Measurements from ENCODE around the gene SLC39A11.

SLC39A11 gene

GRCh38 chr17:72920513-72920912, 172.0 kb downstream of the SLC39A11 start:
- no peak overlapping the region for H3K27ac ChIP-seq (ENCODE audit: low read depth, low read length)
- peaks cover 0 to 5% (median 0%) of the 10 kb centered on the region in 5 donors for H3K9me3 ChIP-seq (ENCODE audit: control insufficient read depth in 5 of 5, low read length in 5 of 5)
- no peak overlapping the region for H3K4me3 ChIP-seq (ENCODE audit: low read depth in 1 of 5, low read length in 5 of 5)
- H3K27me3 ChIP-seq (ENCODE audit: control insufficient read depth in 5 of 5, insufficient read depth in 4 of 5, low read length in 5 of 5), result no peaks in the 10 kb centered on the region
- peaks cover 0 to 9% (median 0%) of the 10 kb centered on the region in 5 donors for H3K36me3 ChIP-seq (ENCODE audit: control insufficient read depth in 5 of 5, insufficient read depth in 5 of 5, low read length in 5 of 5)
- peaks cover 0 to 3% (median 0%) of the 10 kb centered on the region in 5 donors for H3K4me1 ChIP-seq (ENCODE audit: control insufficient read depth in 5 of 5, insufficient read depth in 5 of 5, low read length in 5 of 5)
- H3K9ac ChIP-seq (ENCODE audit: low read length in 5 of 5), result no peak overlapping the region

DNA sequence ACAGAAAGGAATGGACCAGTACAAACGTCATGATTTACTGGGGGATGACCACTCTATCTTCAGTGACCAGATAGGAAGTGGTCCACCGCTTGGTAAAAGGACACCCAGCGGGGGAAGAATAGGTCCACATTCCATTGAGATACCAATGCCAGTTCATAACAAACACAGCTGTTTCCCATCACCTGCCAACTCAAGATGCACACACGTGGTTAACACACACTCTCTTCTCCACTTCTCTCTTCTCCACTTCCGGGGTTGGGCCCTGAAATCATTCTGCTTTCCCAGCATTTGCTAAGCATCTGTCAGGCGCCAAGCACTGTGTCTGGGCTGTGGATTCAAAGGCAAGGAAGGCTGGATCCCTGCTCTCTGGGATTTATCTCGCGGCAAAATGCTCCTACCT, 175.5 kb downstream of the SLC39A11 start:
- H3K36me3 ChIP-seq (ENCODE audit: control insufficient read depth in 5 of 5, insufficient read depth in 5 of 5, low read length in 5 of 5), result peaks cover 0 to 6% (median 0%) of the 10 kb centered on the region in 5 donors
- H3K27ac ChIP-seq (ENCODE audit: low read depth, low read length), result no peak overlapping the region
- H3K27me3 ChIP-seq (ENCODE audit: control insufficient read depth in 5 of 5, insufficient read depth in 4 of 5, low read length in 5 of 5), result no peaks in the 10 kb centered on the region
- H3K4me3 ChIP-seq (ENCODE audit: low read depth in 1 of 5, low read length in 5 of 5), result no peak overlapping the region
- no peak overlapping the region for H3K9ac ChIP-seq (ENCODE audit: low read length in 5 of 5)
- H3K9me3 ChIP-seq (ENCODE audit: control insufficient read depth in 5 of 5, low read length in 5 of 5), result peaks cover 0 to 5% (median 0%) of the 10 kb centered on the region in 5 donors
- peaks cover 0 to 3% (median 0%) of the 10 kb centered on the region in 5 donors for H3K4me1 ChIP-seq (ENCODE audit: control insufficient read depth in 5 of 5, insufficient read depth in 5 of 5, low read length in 5 of 5)

- Histone ChIP-seq H3K9me3 (ENCODE audit: control insufficient read depth in 5 of 5, low read length in 5 of 5) (peaks cover 0 to 5% (median 0%) of the 10 kb centered on the region in 5 donors), H3K36me3 (ENCODE audit: control insufficient read depth in 5 of 5, insufficient read depth in 5 of 5, low read length in 5 of 5) (peaks cover 0 to 6% (median 0%) of the 10 kb centered on the region in 5 donors), H3K27ac (ENCODE audit: low read depth, low read length) (no peak overlapping the region), H3K4me1 (ENCODE audit: control insufficient read depth in 5 of 5, insufficient read depth in 5 of 5, low read length in 5 of 5) (peaks cover 0 to 3% (median 0%) of the 10 kb centered on the region in 5 donors), H3K27me3 (ENCODE audit: control insufficient read depth in 5 of 5, insufficient read depth in 4 of 5, low read length in 5 of 5) (no peaks in the 10 kb centered on the region), H3K9ac (ENCODE audit: low read length in 5 of 5) (no peak overlapping the region), H3K4me3 (ENCODE audit: low read depth in 1 of 5, low read length in 5 of 5) (no peak overlapping the region)
Measured at GRCh38 chr17:72915625-72916081, 176.8 kb downstream of the SLC39A11 start.

DNA sequence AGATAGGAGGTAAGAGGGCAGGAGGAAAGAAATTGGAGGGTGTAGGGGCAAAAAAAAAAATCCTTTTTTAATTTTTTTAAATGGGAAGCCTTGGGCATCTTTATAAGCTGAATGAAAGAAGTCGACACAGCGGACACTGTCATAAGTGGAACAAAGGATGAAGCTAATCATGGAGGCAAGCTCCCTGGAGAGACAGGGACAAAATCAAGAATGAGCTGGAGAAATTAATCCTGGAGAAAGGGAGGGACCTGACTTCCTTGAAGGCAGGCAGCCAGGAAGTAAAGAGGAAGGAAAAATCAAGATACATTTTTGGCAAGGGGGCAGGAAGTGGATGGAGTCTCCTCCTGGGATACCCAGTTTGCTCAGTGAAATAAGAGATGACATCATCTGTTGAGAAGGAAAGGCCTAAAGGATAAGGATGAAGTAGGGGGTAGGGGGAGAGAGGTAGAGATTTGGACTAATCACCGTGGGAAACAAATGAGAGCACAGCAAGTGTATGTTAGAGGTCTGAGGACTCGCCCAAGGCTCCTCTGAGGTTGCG, 179.3 kb downstream of the SLC39A11 start:
- H3K36me3 ChIP-seq (ENCODE audit: control insufficient read depth in 5 of 5, insufficient read depth in 5 of 5, low read length in 5 of 5), result peaks cover 4 to 18% (median 5%) of the 10 kb centered on the region in 5 donors
- peaks cover 0 to 5% (median 0%) of the 10 kb centered on the region in 5 donors for H3K9me3 ChIP-seq (ENCODE audit: control insufficient read depth in 5 of 5, low read length in 5 of 5)
- no peak overlapping the region for H3K27ac ChIP-seq (ENCODE audit: low read depth, low read length)
- H3K27me3 ChIP-seq (ENCODE audit: control insufficient read depth in 5 of 5, insufficient read depth in 4 of 5, low read length in 5 of 5), result no peaks in the 10 kb centered on the region
- H3K4me1 ChIP-seq (ENCODE audit: control insufficient read depth in 5 of 5, insufficient read depth in 5 of 5, low read length in 5 of 5), result peaks cover 0 to 3% (median 0%) of the 10 kb centered on the region in 5 donors
- H3K9ac ChIP-seq (ENCODE audit: low read length in 5 of 5), result no peak overlapping the region
- H3K4me3 ChIP-seq (ENCODE audit: low read depth in 1 of 5, low read length in 5 of 5), result no peak overlapping the region

DNA sequence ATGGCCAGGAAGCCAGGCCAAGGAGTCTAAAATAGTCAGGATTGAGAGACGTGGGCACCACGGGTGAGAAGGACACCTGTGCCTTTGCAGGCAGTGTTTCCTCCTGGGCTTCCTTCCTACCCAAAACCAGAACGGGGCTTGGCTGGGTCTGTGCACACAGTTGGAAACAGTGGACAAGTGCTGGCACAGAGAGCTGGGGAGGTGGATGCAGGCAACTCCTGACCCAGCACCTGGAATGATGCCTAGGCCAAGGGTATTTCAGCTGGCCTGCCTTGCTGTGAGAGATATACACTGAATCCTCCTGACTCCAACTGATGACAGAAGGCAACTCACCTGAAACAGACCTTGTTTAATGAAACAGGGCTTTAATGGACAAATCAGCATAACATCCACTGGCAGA, 186.2 kb downstream of the SLC39A11 start:
- Histone ChIP-seq H3K4me3 (ENCODE audit: low read depth in 1 of 5, low read length in 5 of 5) (no peak overlapping the region), H3K27ac (ENCODE audit: low read depth, low read length) (no peak overlapping the region), H3K4me1 (ENCODE audit: control insufficient read depth in 5 of 5, insufficient read depth in 5 of 5, low read length in 5 of 5) (peaks cover 0 to 5% (median 0%) of the 10 kb centered on the region in 5 donors), H3K27me3 (ENCODE audit: control insufficient read depth in 5 of 5, insufficient read depth in 4 of 5, low read length in 5 of 5) (no peaks in the 10 kb centered on the region), H3K36me3 (ENCODE audit: control insufficient read depth in 5 of 5, insufficient read depth in 5 of 5, low read length in 5 of 5) (peaks cover 4 to 18% (median 10%) of the 10 kb centered on the region in 5 donors), H3K9me3 (ENCODE audit: control insufficient read depth in 5 of 5, low read length in 5 of 5) (no peaks in the 10 kb centered on the region), H3K9ac (ENCODE audit: low read length in 5 of 5) (no peak overlapping the region)

DNA sequence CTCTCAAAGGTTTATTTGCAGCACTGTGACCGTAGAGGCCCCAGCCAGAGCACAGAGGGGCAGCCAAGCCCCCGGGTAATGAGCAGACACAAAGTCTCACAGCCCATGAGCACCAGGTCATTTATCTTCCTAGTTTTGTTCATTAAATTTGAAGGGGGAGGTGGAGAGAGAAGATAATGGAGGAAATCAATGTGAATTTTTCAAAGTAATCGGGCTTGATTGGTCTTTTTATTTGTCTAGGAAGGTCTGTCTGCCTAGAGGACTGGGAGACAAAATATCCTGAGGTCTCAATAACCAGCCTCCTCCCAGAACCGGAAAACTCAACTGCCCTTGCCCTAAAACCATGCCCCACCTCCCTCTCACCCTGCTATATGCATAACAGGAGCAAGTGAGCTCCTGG, 189.0 kb downstream of the SLC39A11 start:
- Histone ChIP-seq H3K4me1 (ENCODE audit: control insufficient read depth in 5 of 5, insufficient read depth in 5 of 5, low read length in 5 of 5) (peaks cover 0 to 5% (median 0%) of the 10 kb centered on the region in 5 donors), H3K4me3 (ENCODE audit: low read depth in 1 of 5, low read length in 5 of 5) (no peak overlapping the region), H3K27me3 (ENCODE audit: control insufficient read depth in 5 of 5, insufficient read depth in 4 of 5, low read length in 5 of 5) (no peaks in the 10 kb centered on the region), H3K36me3 (ENCODE audit: control insufficient read depth in 5 of 5, insufficient read depth in 5 of 5, low read length in 5 of 5) (peaks cover 0 to 9% (median 4%) of the 10 kb centered on the region in 5 donors), H3K9ac (ENCODE audit: low read length in 5 of 5) (no peak overlapping the region), H3K9me3 (ENCODE audit: control insufficient read depth in 5 of 5, low read length in 5 of 5) (no peaks in the 10 kb centered on the region), H3K27ac (ENCODE audit: low read depth, low read length) (no peak overlapping the region)

DNA sequence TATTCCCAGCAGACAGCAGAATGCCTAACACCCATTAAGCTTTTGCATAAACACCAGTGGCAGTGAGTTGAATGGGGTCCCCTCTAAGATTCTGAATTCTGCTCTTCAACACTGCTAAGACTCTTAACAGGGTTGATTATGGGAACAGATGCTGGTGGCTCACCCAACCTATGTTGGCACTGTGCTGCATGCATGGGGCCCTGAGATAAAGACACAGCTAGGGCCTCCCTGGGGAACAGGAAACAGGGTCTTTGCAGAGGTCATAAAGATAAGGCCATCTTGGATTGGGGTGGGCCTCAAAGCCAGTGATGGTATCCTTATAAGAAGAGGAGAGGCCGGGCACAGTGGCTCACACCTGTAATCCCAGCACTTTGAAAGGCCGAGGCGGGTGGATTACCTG, 190.8 kb downstream of the SLC39A11 start:
- H3K4me1 ChIP-seq (ENCODE audit: control insufficient read depth in 5 of 5, insufficient read depth in 5 of 5, low read length in 5 of 5), result peaks cover 0 to under 1% (median 0%) of the 10 kb centered on the region in 5 donors
- H3K27ac ChIP-seq (ENCODE audit: low read depth, low read length), result no peak overlapping the region
- H3K9me3 ChIP-seq (ENCODE audit: control insufficient read depth in 5 of 5, low read length in 5 of 5), result no peaks in the 10 kb centered on the region
- no peak overlapping the region for H3K4me3 ChIP-seq (ENCODE audit: low read depth in 1 of 5, low read length in 5 of 5)
- H3K9ac ChIP-seq (ENCODE audit: low read length in 5 of 5), result no peak overlapping the region
- peaks cover 0 to 8% (median 3%) of the 10 kb centered on the region in 5 donors for H3K36me3 ChIP-seq (ENCODE audit: control insufficient read depth in 5 of 5, insufficient read depth in 5 of 5, low read length in 5 of 5)
- H3K27me3 ChIP-seq (ENCODE audit: control insufficient read depth in 5 of 5, insufficient read depth in 4 of 5, low read length in 5 of 5), result no peaks in the 10 kb centered on the region

- Histone ChIP-seq H3K36me3 (ENCODE audit: control insufficient read depth in 5 of 5, insufficient read depth in 5 of 5, low read length in 5 of 5) (peaks cover 0 to 8% (median 3%) of the 10 kb centered on the region in 5 donors), H3K4me3 (ENCODE audit: low read depth in 1 of 5, low read length in 5 of 5) (no peak overlapping the region), H3K27ac (ENCODE audit: low read depth, low read length) (no peak overlapping the region), H3K27me3 (ENCODE audit: control insufficient read depth in 5 of 5, insufficient read depth in 4 of 5, low read length in 5 of 5) (no peaks in the 10 kb centered on the region), H3K9me3 (ENCODE audit: control insufficient read depth in 5 of 5, low read length in 5 of 5) (no peaks in the 10 kb centered on the region), H3K4me1 (ENCODE audit: control insufficient read depth in 5 of 5, insufficient read depth in 5 of 5, low read length in 5 of 5) (no peaks in the 10 kb centered on the region), H3K9ac (ENCODE audit: low read length in 5 of 5) (no peak overlapping the region)
Measured at GRCh38 chr17:72901083-72901482, 191.4 kb downstream of the SLC39A11 start.

DNA sequence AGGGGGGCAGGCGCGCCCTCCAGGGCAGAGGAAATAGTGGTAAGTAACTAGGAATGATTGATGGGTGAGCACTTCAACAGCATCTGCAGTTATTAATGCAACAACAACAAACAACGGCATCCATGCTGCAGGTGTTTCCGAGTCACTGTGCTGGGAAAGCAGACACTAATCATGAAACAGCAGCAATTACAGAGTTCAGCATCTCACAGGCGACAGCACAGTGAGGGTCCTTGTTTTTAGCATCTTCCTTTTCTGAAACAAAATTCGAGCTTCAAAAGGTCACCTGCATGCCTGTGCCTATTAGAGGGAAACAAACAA, 191.9 kb downstream of the SLC39A11 start:
- Histone ChIP-seq H3K9me3 (ENCODE audit: control insufficient read depth in 5 of 5, low read length in 5 of 5) (no peaks in the 10 kb centered on the region), H3K4me3 (ENCODE audit: low read depth in 1 of 5, low read length in 5 of 5) (no peak overlapping the region), H3K36me3 (ENCODE audit: control insufficient read depth in 5 of 5, insufficient read depth in 5 of 5, low read length in 5 of 5) (peaks cover 0 to 8% (median 3%) of the 10 kb centered on the region in 5 donors), H3K27ac (ENCODE audit: low read depth, low read length) (no peak overlapping the region), H3K9ac (ENCODE audit: low read length in 5 of 5) (no peak overlapping the region), H3K27me3 (ENCODE audit: control insufficient read depth in 5 of 5, insufficient read depth in 4 of 5, low read length in 5 of 5) (no peaks in the 10 kb centered on the region), H3K4me1 (ENCODE audit: control insufficient read depth in 5 of 5, insufficient read depth in 5 of 5, low read length in 5 of 5) (no peaks in the 10 kb centered on the region)

DNA sequence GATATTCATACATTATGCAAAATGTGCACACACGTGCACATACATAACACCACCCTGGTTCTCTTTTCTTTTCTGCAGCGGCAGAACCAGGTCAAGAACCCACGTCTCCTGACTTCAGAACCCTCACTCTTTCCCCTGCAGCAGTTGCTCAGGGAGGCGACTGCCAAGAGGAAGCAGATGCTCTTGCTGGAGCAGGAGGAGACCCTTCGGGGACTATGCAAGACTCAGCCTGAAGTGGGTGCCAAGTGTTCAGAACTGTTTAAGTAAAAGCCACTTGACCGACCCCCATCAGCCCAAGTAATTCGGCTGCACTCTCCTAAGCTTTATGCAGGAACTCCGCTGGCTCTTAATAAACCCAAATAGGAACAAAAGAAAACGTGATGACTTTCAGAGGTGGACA, 193.8 kb downstream of the SLC39A11 start:
- H3K9ac ChIP-seq (ENCODE audit: low read length in 5 of 5), result no peak overlapping the region
- H3K9me3 ChIP-seq (ENCODE audit: control insufficient read depth in 5 of 5, low read length in 5 of 5), result no peaks in the 10 kb centered on the region
- no peak overlapping the region for H3K27ac ChIP-seq (ENCODE audit: low read depth, low read length)
- H3K4me3 ChIP-seq (ENCODE audit: low read depth in 1 of 5, low read length in 5 of 5), result no peak overlapping the region
- no peaks in the 10 kb centered on the region for H3K27me3 ChIP-seq (ENCODE audit: control insufficient read depth in 5 of 5, insufficient read depth in 4 of 5, low read length in 5 of 5)
- H3K36me3 ChIP-seq (ENCODE audit: control insufficient read depth in 5 of 5, insufficient read depth in 5 of 5, low read length in 5 of 5), result peaks cover 0 to 6% (median 3%) of the 10 kb centered on the region in 5 donors
- no peaks in the 10 kb centered on the region for H3K4me1 ChIP-seq (ENCODE audit: control insufficient read depth in 5 of 5, insufficient read depth in 5 of 5, low read length in 5 of 5)

All from subcutaneous abdominal adipose tissue (tissue), 5 donors.